Right atrium auricular region (tissue), 2 donors: Measurements from ENCODE around the gene TULP1. TPM values are rescaled to one million over a fixed set of nuclear protein-coding genes. Genes with fewer than 3 reads are reported as not detected.

Source experiments
- DNase-seq: peaks from one replicate; pipeline ENCODE4 v3.0.0-alpha.2; 2019; ENCODE audit warnings: low spot score
- H3K27ac ChIP-seq, 2 donors: fragments of 200-600 bp; sonication (generic); 1 replicate in 1 of 2; 2 replicates in 1 of 2; pipeline ENCODE4 v1.5.1; 2016 to 2019
- H3K27me3 ChIP-seq, 2 donors: fragments of 200-600 bp; sonication (generic); one replicate each; pipeline versions ENCODE4 v1.5.1 to v1.6.0; 2017 to 2019
- H3K36me3 ChIP-seq: fragments of 200-600 bp; sonication (generic); one replicate; pipeline ENCODE4 v1.5.1; 2016
- H3K4me1 ChIP-seq, 2 donors: fragments of 200-600 bp; sonication (generic); one replicate each; pipeline versions ENCODE4 v1.5.1 to v1.6.0; 2017 to 2019
- H3K4me3 ChIP-seq, 2 donors: fragments of 200-600 bp; sonication (generic); 1 replicate in 1 of 2; 2 replicates in 1 of 2; pipeline ENCODE4 v1.5.1; 2017 to 2019; ENCODE audit warnings: mild to moderate bottlenecking in 1 of 2, moderate library complexity in 1 of 2
- H3K9me3 ChIP-seq, 2 donors: fragments of 200-600 bp; sonication (generic); one replicate each; pipeline ENCODE4 v1.5.1; 2019
- CTCF ChIP-seq, 2 donors: fragments of 200-600 bp; sonication (generic); IDR thresholded peaks; one replicate each; pipeline ENCODE4 v1.5.1; 2019; ENCODE audit warnings: antibody characterized with exemption in 2 of 2
- total RNA-seq, 2 donors: library from RNA; depleted of rRNA; stranded (reverse); fragments of >200 nt; gene quantifications; one replicate each; pipeline ENCODE4 v1.1.0, GENCODE V29; 2016

The TULP1 gene
- total RNA-seq, 2 donors from 2014 or later, result not detected

- no peaks in the 10 kb centered on the region for H3K27me3 ChIP-seq
- TF ChIP-seq CTCF (IDR thresholded peaks at IDR 0.05), result no peak
- H3K9me3 ChIP-seq, result no peaks in the 10 kb centered on the region
- no peak overlapping the region for H3K4me3 ChIP-seq
- no peak for DNase-seq
- H3K36me3 ChIP-seq, result peaks cover 53% of the 10 kb centered on the region
- H3K4me1 ChIP-seq, result peaks cover 0 to 18% of the 10 kb centered on the region in 2 donors
- H3K27ac ChIP-seq, result no peak overlapping the region
Measured at GRCh38 chr6:35477028-35477427, 35.7 kb downstream of the TULP1 start.

GRCh38 chr6:35476004-35476403, 36.7 kb downstream of the TULP1 start:
- Histone ChIP-seq H3K4me3 (no peak overlapping the region), H3K27ac (no peak overlapping the region), H3K9me3 (no peaks in the 10 kb centered on the region), H3K27me3 (no peaks in the 10 kb centered on the region), H3K36me3 (peaks cover 61% of the 10 kb centered on the region), H3K4me1 (peaks cover 0 to 10% of the 10 kb centered on the region in 2 donors)
- TF ChIP-seq CTCF (IDR thresholded peaks at IDR 0.05), result no peak
- no peak for DNase-seq

GRCh38 chr6:35475573-35475972, 37.1 kb downstream of the TULP1 start:
- peaks cover 65% of the 10 kb centered on the region for H3K36me3 ChIP-seq

GRCh38 chr6:35474942-35475570, 37.6 kb downstream of the TULP1 start:
- Histone ChIP-seq H3K4me3 (no peak overlapping the region), H3K27ac (no peak overlapping the region), H3K4me1 (peaks cover 0 to 15% of the 10 kb centered on the region in 2 donors), H3K36me3 (peaks cover 68% of the 10 kb centered on the region), H3K27me3 (no peaks in the 10 kb centered on the region), H3K9me3 (no peaks in the 10 kb centered on the region)
- no peak for TF ChIP-seq CTCF (IDR thresholded peaks at IDR 0.05)
- no peak for DNase-seq

More at GRCh38 chr6:35475573-35475972, 37.1 kb downstream of the TULP1 start:
- Histone ChIP-seq H3K4me3 (no peak overlapping the region), H3K4me1 (peaks cover 0 to 10% of the 10 kb centered on the region in 2 donors), H3K27me3 (no peaks in the 10 kb centered on the region), H3K9me3 (no peaks in the 10 kb centered on the region), H3K27ac (no peak overlapping the region)
- DNase-seq, result no peak
- no peak for TF ChIP-seq CTCF (IDR thresholded peaks at IDR 0.05)

GRCh38 chr6:35474131-35474941, 38.4 kb downstream of the TULP1 start:
- no peak for DNase-seq
- Histone ChIP-seq H3K27ac (no peak overlapping the region), H3K9me3 (no peaks in the 10 kb centered on the region), H3K4me3 (no peak overlapping the region), H3K4me1 (peaks cover 0 to 23% of the 10 kb centered on the region in 2 donors), H3K36me3 (peaks cover 66% of the 10 kb centered on the region), H3K27me3 (no peaks in the 10 kb centered on the region)
- TF ChIP-seq CTCF (IDR thresholded peaks at IDR 0.05), result no peak
